DMS 273 (cell line): ENCODE results near the gene PBRM1.
"Not testable (repeated sequence)": the region's sequence is repeated elsewhere in the genome, so short reads cannot be mapped to it uniquely, and the experiment has no call there.

Experiments
- DNase-seq: peaks from one replicate; lab custom pipeline; 2025; ENCODE audit not compliant: unreplicated experiment; lab: John Stamatoyannopoulos, UW

Gene PBRM1

GRCh38 chr3:52685709-52686691 is at the start of gene PBRM1, which contains the start of gene GNL3:
Gene PBRM1 (minus strand): TSS chr3:52685913.
Gene GNL3 (plus strand): TSS chr3:52686032. CDS start chr3:52686093, 61 bp downstream.
- peak; percentile 96 for DNase-seq

- DNase-seq = no peak
Measured at GRCh38 chr3:52733256-52733891, 47.7 kb upstream of the PBRM1 start.

GRCh38 chr3:52731590-52731989 is 45.9 kb upstream of the PBRM1 start:
- no peak for DNase-seq

- DNase-seq = no peak
Measured at GRCh38 chr3:52730681-52731080, 45.0 kb upstream of the PBRM1 start.

GRCh38 chr3:52728753-52729152 is 43.0 kb upstream of the PBRM1 start:
- not testable (repeated sequence) for DNase-seq

- DNase-seq = no peak
Measured at GRCh38 chr3:52724511-52724910, 38.8 kb upstream of the PBRM1 start.

GRCh38 chr3:52723935-52724334 is 38.2 kb upstream of the PBRM1 start:
- no peak for DNase-seq

GRCh38 chr3:52722491-52722890 is 36.8 kb upstream of the PBRM1 start:
- no peak for DNase-seq

- no peak for DNase-seq
Measured at GRCh38 chr3:52721730-52722008, 36.0 kb upstream of the PBRM1 start.

GRCh38 chr3:52721002-52721729 is 35.5 kb upstream of the PBRM1 start:
- no peak for DNase-seq

- DNase-seq = no peak
Measured at GRCh38 chr3:52719618-52720017, 33.9 kb upstream of the PBRM1 start.

GRCh38 chr3:52715714-52716305 is 30.1 kb upstream of the PBRM1 start:
- no peak for DNase-seq

- DNase-seq = no peak
Measured at GRCh38 chr3:52714335-52715302, 28.9 kb upstream of the PBRM1 start.

GRCh38 chr3:52712291-52713212 is 26.8 kb upstream of the PBRM1 start:
- DNase-seq = no peak

GRCh38 chr3:52710512-52710911 is 24.8 kb upstream of the PBRM1 start:
- no peak for DNase-seq

GRCh38 chr3:52707585-52707984 is 21.9 kb upstream of the PBRM1 start:
- no peak for DNase-seq

GRCh38 chr3:52705688-52706686 is 20.3 kb upstream of the PBRM1 start, which contains the start of the genes GLT8D1 and SPCS1:
Gene GLT8D1 (minus strand): TSS chr3:52705791. CDS start chr3:52700460, 5,331 bp downstream.
Gene SPCS1 (plus strand): TSS chr3:52706106. CDS start chr3:52706247, 141 bp downstream.
- peak; percentile 91 for DNase-seq

GRCh38 chr3:52705438-52705687 is 19.6 kb upstream of the PBRM1 start:
- DNase-seq = no peak
